Stimulated activated CD4-positive, alpha-beta T cell treated with anti-CD3 and anti-CD28 coated beads, Interleukin-15, amount 100 ng/mL, for 1 hour (primary cell): Measurements from ENCODE around the gene SEC22C.

Source experiments
- DNase-seq, 2 donors: peaks; one replicate each; pipeline ENCODE4 v3.0.0-alpha.2; 2020; ENCODE audit warnings: low read depth in 1 of 2, low spot score in 1 of 2

The SEC22C gene

DNA sequence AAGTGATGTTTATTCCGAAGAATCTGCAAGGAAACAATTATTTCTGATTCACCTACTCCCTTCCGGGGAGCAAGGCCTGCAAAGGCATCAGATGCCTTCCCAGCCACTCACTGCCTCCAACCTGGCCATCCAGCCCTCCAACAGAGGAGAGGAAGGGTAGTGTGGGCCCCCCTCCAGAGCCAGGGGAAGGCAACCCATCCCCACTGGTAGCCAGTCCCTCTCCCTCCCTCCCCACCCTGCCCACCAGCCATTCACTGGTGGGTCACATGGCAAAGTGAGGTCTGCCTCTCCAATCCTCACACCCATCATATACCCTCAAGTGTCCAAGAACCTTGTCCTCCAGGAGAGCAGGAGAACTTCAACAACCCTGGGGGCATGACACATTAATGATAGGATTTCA lies 81.7 kb downstream of the SEC22C start:
- DNase-seq: no peak

DNA sequence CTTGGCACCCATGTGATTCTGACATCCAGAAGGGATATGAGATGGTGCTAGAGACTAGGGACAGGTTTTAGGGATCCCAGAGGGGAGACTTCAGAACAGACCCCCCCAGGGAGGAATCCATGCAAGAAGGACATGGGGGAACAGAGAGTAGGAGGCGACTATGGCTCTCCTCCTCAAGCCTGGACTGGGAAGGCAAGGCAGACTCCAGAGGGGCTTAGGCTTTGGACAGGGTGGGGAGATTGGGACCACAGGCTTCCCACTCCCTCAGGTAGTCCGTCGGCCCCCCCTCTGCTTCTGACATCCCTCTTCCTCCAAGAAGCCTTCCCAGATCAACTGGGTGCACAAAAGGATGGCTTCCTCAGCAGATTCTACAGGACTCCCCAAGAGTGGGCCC lies 82.3 kb downstream of the SEC22C start:
- no peak for DNase-seq

DNA sequence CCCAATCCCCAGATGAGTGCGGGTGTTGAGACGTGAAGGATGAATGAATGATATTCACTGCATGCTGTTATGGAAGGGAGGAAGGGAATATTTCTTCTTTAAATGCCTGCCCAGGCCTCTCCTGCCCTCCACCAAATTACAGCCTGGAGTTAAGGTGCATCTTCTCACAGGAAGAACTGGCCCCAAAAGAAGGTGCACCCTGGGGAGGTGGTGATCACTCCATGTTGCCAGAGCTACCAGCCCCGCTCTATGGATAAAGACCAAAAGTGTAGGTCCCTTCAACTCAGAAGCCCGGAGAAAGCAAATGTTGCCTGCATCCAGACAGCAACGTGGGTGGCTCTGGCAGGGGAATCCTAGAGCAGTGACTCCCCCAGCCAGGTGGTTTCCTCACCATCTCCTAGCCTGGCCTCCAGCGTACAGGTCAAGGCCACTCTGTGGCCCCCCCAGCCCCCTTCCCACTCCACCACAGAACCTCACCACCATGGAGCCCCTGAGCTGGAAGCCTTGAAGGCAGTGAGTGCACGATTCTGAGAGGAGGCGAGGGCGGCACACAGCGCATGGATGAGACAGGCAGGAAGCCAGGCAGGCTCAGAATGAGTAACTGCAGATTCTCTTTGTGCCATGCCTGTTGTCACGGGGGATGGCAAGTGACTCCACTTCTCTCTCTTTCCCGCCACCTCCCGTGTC lies 82.8 kb downstream of the SEC22C start:
- DNase-seq: no peak

DNA sequence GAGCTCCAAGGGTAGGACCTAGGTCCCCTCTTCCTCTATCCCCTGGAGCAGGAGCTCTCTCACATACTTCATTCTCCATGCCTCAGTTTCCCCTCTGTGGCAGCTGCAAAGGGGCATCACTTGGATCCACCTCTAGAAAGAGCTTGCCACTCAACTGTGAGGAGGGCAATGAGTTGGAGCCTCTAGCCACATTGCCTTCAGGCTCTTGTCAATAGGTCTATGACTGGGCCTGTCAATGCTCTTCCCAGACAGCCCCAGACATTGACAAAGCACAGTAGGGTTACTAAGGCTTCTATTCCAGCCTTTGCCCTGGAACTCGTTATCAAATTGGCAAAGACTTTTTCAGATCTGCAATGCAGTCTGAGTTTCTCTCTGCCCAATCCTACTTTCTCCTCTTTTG lies 83.7 kb downstream of the SEC22C start:
- DNase-seq: no peak
